ENCODE data around the gene FKBP4.

DNA sequence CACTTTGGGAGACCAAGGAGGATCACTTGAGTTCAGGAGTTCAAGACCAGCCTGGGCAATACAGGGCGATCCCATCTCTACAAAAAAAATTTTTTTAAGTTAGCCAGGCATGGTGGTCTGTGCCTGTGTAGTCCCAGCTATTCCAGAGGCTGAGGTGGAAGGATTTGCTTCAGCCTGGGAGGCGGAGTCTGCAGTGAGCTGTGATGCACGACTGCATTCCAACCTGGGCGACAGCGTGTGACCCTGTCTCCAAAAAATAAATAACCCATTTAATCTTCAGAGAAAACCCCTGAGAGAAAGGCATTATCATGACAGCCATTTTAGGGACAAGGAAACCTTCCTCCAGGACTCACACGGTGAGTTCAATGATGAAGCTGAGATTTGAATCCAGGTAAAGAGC lies 3.7 kb upstream of the FKBP4 start:
- TF ChIP-seq CTCF (IDR thresholded peaks at IDR 0.05) (no peak), POLR2A (IDR thresholded peaks at IDR 0.05) (no peak)
